Right renal cortex interstitium (tissue), 3 donors: Measurements from ENCODE around the gene CDCA7L. TPM values are rescaled to one million over a fixed set of nuclear protein-coding genes. Genes with fewer than 3 reads are reported as not detected.
"Not testable (repeated sequence)": the region's sequence is repeated elsewhere in the genome, so short reads cannot be mapped to it uniquely, and the experiment has no call there.

Source experiments
- DNase-seq, 3 donors: peaks; one replicate each; pipeline ENCODE4 v3.0.0-alpha.2; 2013; ENCODE audit warnings: low read depth in 3 of 3, low spot score in 2 of 3
- polyA plus RNA-seq, 3 donors: library from polyadenylated mRNA; unstranded; fragments of 120-200 nt; gene quantifications; one replicate each; pipeline ENCODE4 v1.2.1, GENCODE V29; 2013; ENCODE audit not compliant: insufficient read length in 3 of 3

The CDCA7L gene
- polyA plus RNA-seq, 3 donors, result 42.5 to 58.2 (median 52.2) TPM

- DNase-seq, result peak; percentile 45 to 56 (median 51)
Measured at GRCh38 chr7:21944616-21945453, 864 bp downstream of the CDCA7L start.

GRCh38 chr7:21943436-21943835, 2.3 kb downstream of the CDCA7L start:
- no peak for DNase-seq

- DNase-seq, result no peak
Measured at GRCh38 chr7:21942955-21943354, 2.7 kb downstream of the CDCA7L start.

GRCh38 chr7:21941611-21942141, 4.0 kb downstream of the CDCA7L start:
- no peak for DNase-seq

GRCh38 chr7:21939858-21940372, 5.8 kb downstream of the CDCA7L start:
- no peak for DNase-seq

- DNase-seq, result no peak
Measured at GRCh38 chr7:21939136-21939857, 6.4 kb downstream of the CDCA7L start.

- DNase-seq, result no peak
Measured at GRCh38 chr7:21938463-21938862, 7.2 kb downstream of the CDCA7L start.

GRCh38 chr7:21934808-21935207, 10.9 kb downstream of the CDCA7L start:
- no peak for DNase-seq

- not testable (repeated sequence) for DNase-seq
Measured at GRCh38 chr7:21933293-21933692, 12.4 kb downstream of the CDCA7L start.

- no peak for DNase-seq
Measured at GRCh38 chr7:21927693-21928092, 18.0 kb downstream of the CDCA7L start.

GRCh38 chr7:21926448-21926847, 19.3 kb downstream of the CDCA7L start:
- DNase-seq, result no peak

- DNase-seq, result no peak
Measured at GRCh38 chr7:21923658-21924057, 22.0 kb downstream of the CDCA7L start.

- DNase-seq, result no peak
Measured at GRCh38 chr7:21922605-21923004, 23.1 kb downstream of the CDCA7L start.

- DNase-seq, result no peak
Measured at GRCh38 chr7:21920936-21921335, 24.8 kb downstream of the CDCA7L start.

GRCh38 chr7:21918216-21918615, 27.5 kb downstream of the CDCA7L start:
- no peak for DNase-seq

GRCh38 chr7:21916629-21917028, 29.1 kb downstream of the CDCA7L start:
- DNase-seq, result no peak

- no peak for DNase-seq
Measured at GRCh38 chr7:21916176-21916575, 29.5 kb downstream of the CDCA7L start.

- DNase-seq, result no peak
Measured at GRCh38 chr7:21915140-21915539, 30.6 kb downstream of the CDCA7L start.

- no peak for DNase-seq
Measured at GRCh38 chr7:21914671-21915070, 31.0 kb downstream of the CDCA7L start.

GRCh38 chr7:21912931-21913780, 32.5 kb downstream of the CDCA7L start:
- no peak for DNase-seq

GRCh38 chr7:21912305-21912704, 33.4 kb downstream of the CDCA7L start:
- no peak for DNase-seq
